NCI-H2107 treated with DMSO at 0.1 percent for 48 hours (cell line): ENCODE data around the gene FXYD1.

Source experiments
- DNase-seq: peaks from one replicate; lab custom pipeline; 2025; ENCODE audit not compliant: unreplicated experiment; lab: John Stamatoyannopoulos, UW

The FXYD1 gene

GRCh38 chr19:35160629-35161433 lies 22.2 kb downstream of the FXYD1 start:
- no peak for DNase-seq

- no peak for DNase-seq
Measured at GRCh38 chr19:35161434-35161743, 22.8 kb downstream of the FXYD1 start.

- DNase-seq = no peak
Measured at GRCh38 chr19:35162471-35163326, 24.1 kb downstream of the FXYD1 start.

GRCh38 chr19:35164418-35164817 lies 25.8 kb downstream of the FXYD1 start:
- DNase-seq = no peak

GRCh38 chr19:35165200-35166058 lies 26.8 kb downstream of the FXYD1 start:
- no peak for DNase-seq

GRCh38 chr19:35166100-35167063 lies 27.8 kb downstream of the FXYD1 start:
- DNase-seq = no peak

GRCh38 chr19:35167251-35168119 lies 28.9 kb downstream of the FXYD1 start:
- no peak for DNase-seq

GRCh38 chr19:35168196-35168595 lies 29.6 kb downstream of the FXYD1 start:
- no peak for DNase-seq

GRCh38 chr19:35169221-35169995 lies 30.8 kb downstream of the FXYD1 start:
- no peak for DNase-seq

- no peak for DNase-seq
Measured at GRCh38 chr19:35170359-35171061, 31.9 kb downstream of the FXYD1 start.

- DNase-seq = no peak
Measured at GRCh38 chr19:35171730-35172129, 33.1 kb downstream of the FXYD1 start.

GRCh38 chr19:35174226-35174625 lies 35.6 kb downstream of the FXYD1 start:
- no peak for DNase-seq

GRCh38 chr19:35176181-35176570 lies 37.6 kb downstream of the FXYD1 start:
- DNase-seq = no peak

GRCh38 chr19:35177377-35178274 lies 39.0 kb downstream of the FXYD1 start:
- no peak for DNase-seq

- DNase-seq = no peak
Measured at GRCh38 chr19:35178701-35179100, 40.1 kb downstream of the FXYD1 start.

- DNase-seq = no peak
Measured at GRCh38 chr19:35179830-35180229, 41.2 kb downstream of the FXYD1 start.

GRCh38 chr19:35181387-35181786 lies 42.8 kb downstream of the FXYD1 start:
- DNase-seq = no peak
